GM12878 (cell line): ENCODE data around the gene KISS1R.

ENCODE experiments used
- BHLHE40 ChIP-seq, 2 experiments: fragments of 450-650 bp in 1 of 2; IDR thresholded peaks; 2 replicates each; pipeline ENCODE4 v1.6.1; 2011 to 2017; ENCODE audit warnings: low read depth in 2 of 2, borderline replicate concordance in 1 of 2, improper control_type of control experiment in 1 of 2, low read length in 1 of 2, mild to moderate bottlenecking in 1 of 2
- EGR1 ChIP-seq, 2 experiments: IDR thresholded peaks; 1 replicate in 1 of 2; 2 replicates in 1 of 2; pipeline ENCODE4 v1.6.1; 2011 to 2012; ENCODE audit warnings: low read depth in 2 of 2, low read length in 2 of 2, borderline replicate concordance in 1 of 2, mild to moderate bottlenecking in 1 of 2, moderate library complexity in 1 of 2
- EP300 ChIP-seq, 2 experiments: fragments of 150-350 bp in 1 of 2; IDR thresholded peaks; 2 replicates each; pipeline ENCODE4 v1.6.1; 2011 to 2012; ENCODE audit warnings: low read depth in 2 of 2, low read length in 2 of 2, borderline replicate concordance in 1 of 2, improper control_type of control experiment in 1 of 2, inconsistent platforms in 1 of 2; ENCODE audit not compliant: control insufficient read depth in 1 of 2
- ESRRA ChIP-seq: IDR thresholded peaks from 2 replicates; pipeline ENCODE4 v1.6.1; 2012; ENCODE audit warnings: mild to moderate bottlenecking, low read length, improper control_type of control experiment
- KLF5 ChIP-seq: fragments of 450-650 bp; IDR thresholded peaks from 2 replicates; pipeline ENCODE4 v1.6.1; 2014; ENCODE audit warnings: mild to moderate bottlenecking; ENCODE audit not compliant: partially characterized antibody
- NFYB ChIP-seq: IDR thresholded peaks from 2 replicates; pipeline ENCODE4 v1.6.1; 2011; ENCODE audit warnings: low read depth, mild to moderate bottlenecking, low read length, improper control_type of control experiment, moderate library complexity; ENCODE audit not compliant: insufficient read depth
- POLR2A ChIP-seq: IDR thresholded peaks from 2 replicates; pipeline ENCODE4 v1.6.1; 2011; ENCODE audit warnings: low read depth, mild to moderate bottlenecking, low read length
- RELA ChIP-seq: fragments of 450-650 bp; IDR thresholded peaks from 2 replicates; pipeline ENCODE4 v1.8.0; 2014; ENCODE audit warnings: borderline replicate concordance; ENCODE audit not compliant: partially characterized antibody
- SPI1 ChIP-seq: IDR thresholded peaks from 2 replicates; pipeline ENCODE4 v1.6.1; 2011; ENCODE audit warnings: low read depth, mild to moderate bottlenecking, low read length, moderate library complexity, borderline replicate concordance; ENCODE audit not compliant: insufficient read depth
- YBX1 ChIP-seq: fragments of 450-650 bp; IDR thresholded peaks from 2 replicates; pipeline ENCODE4 v1.6.1; 2016; ENCODE audit warnings: antibody characterized with exemption
- YY1 ChIP-seq: IDR thresholded peaks from 2 replicates; pipeline ENCODE4 v1.6.1; 2011; ENCODE audit warnings: low read depth, mild to moderate bottlenecking, low read length
- TF ChIP-seq, protein P1 (sequence below), 3 experiments: IDR thresholded peaks in 2 of 3; conservative IDR thresholded peaks in 1 of 3; 2 replicates each; pipeline ENCODE4 v1.5.1; 2011; ENCODE audit warnings: low read depth in 3 of 3, low read length in 3 of 3, mild to moderate bottlenecking in 3 of 3, control low read depth in 2 of 3, moderate library complexity in 2 of 3, inconsistent platforms in 1 of 3, mixed read lengths in 1 of 3; ENCODE audit not compliant: control insufficient read depth in 2 of 3, insufficient read depth in 1 of 3; ENCODE audit errors: extremely low read depth in 1 of 3
- TF ChIP-seq, protein P2 (sequence below): fragments of 450-650 bp; IDR thresholded peaks from 2 replicates; pipeline ENCODE4 v1.6.1; 2017; ENCODE audit warnings: antibody characterized with exemption, mild to moderate bottlenecking, moderate library complexity
- TF ChIP-seq, protein P3 (sequence below): IDR thresholded peaks from 2 replicates; pipeline ENCODE4 v1.6.1; 2012; ENCODE audit warnings: improper control_type of control experiment, low read depth, low read length; ENCODE audit not compliant: insufficient replicate concordance

DNA sequence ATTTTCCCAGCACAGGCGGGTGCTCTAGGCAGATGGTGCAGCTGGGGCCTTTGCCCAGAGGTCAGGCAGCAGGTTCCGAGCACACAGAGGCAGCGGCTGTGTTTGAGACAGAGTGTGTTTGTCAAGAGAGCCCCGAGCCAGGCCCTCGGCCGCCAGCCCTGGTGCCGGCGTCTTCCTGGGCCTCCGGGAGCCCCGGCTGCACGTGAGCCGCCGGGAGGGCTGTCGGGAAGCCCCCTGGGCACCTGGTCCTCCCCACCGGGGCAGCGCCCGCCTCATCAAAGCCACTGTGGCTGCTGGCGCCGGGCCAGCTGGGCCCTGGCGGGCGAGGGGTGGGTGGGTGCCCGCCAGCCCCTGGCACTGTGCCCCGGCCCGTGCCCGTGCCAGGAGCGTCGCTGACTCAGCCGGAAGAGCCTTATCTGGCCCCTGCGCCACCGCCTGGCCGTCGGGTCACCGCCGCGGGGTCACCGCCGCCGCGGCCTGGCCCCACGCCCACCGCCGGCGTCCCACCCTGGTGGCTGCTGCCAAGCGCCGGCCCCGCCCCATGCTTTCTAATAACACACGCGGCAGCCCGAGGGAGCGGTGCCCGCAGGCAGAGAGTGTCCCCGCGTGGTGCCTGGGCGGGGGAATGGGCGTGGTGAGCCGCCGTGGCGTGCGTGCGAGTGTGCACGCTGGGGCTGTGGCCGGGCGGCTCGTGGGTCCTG is 23.6 kb downstream of the KISS1R start:
- TF ChIP-seq ESRRA (no peak), EP300 (IDR thresholded peaks at IDR 0.05; ENCODE audit: borderline replicate concordance in 1 of 2, control insufficient read depth in 1 of 2, low read depth in 2 of 2, low read length in 2 of 2) (no peak), YY1 (no peak), RELA (no peak), BHLHE40 (IDR thresholded peaks at IDR 0.05; ENCODE audit: borderline replicate concordance in 1 of 2, low read depth in 2 of 2, low read length in 1 of 2) (peak; percentile 51 to 61; a peak in 2 of 4 replicates), KLF5 (no peak), EGR1 (IDR thresholded peaks at IDR 0.05; ENCODE audit: borderline replicate concordance in 1 of 2, low read depth in 2 of 2, low read length in 2 of 2) (peak in 1 of 2 experiments; percentile 19; a peak in 1 of 3 replicates), POLR2A (no peak; the same call in none of the 2 replicates), SPI1 (no peak), NFYB (no peak), YBX1 (no peak)
- TF ChIP-seq, protein P1, sequence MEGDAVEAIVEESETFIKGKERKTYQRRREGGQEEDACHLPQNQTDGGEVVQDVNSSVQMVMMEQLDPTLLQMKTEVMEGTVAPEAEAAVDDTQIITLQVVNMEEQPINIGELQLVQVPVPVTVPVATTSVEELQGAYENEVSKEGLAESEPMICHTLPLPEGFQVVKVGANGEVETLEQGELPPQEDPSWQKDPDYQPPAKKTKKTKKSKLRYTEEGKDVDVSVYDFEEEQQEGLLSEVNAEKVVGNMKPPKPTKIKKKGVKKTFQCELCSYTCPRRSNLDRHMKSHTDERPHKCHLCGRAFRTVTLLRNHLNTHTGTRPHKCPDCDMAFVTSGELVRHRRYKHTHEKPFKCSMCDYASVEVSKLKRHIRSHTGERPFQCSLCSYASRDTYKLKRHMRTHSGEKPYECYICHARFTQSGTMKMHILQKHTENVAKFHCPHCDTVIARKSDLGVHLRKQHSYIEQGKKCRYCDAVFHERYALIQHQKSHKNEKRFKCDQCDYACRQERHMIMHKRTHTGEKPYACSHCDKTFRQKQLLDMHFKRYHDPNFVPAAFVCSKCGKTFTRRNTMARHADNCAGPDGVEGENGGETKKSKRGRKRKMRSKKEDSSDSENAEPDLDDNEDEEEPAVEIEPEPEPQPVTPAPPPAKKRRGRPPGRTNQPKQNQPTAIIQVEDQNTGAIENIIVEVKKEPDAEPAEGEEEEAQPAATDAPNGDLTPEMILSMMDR (IDR thresholded peaks at IDR 0.05 in 2 of 3, conservative IDR thresholded peaks at IDR 0.05 in 1 of 3; ENCODE audit: control insufficient read depth in 2 of 3, extremely low read depth in 1 of 3, insufficient read depth in 1 of 3, low read depth in 3 of 3, low read length in 3 of 3): no peak
- TF ChIP-seq, protein P2, sequence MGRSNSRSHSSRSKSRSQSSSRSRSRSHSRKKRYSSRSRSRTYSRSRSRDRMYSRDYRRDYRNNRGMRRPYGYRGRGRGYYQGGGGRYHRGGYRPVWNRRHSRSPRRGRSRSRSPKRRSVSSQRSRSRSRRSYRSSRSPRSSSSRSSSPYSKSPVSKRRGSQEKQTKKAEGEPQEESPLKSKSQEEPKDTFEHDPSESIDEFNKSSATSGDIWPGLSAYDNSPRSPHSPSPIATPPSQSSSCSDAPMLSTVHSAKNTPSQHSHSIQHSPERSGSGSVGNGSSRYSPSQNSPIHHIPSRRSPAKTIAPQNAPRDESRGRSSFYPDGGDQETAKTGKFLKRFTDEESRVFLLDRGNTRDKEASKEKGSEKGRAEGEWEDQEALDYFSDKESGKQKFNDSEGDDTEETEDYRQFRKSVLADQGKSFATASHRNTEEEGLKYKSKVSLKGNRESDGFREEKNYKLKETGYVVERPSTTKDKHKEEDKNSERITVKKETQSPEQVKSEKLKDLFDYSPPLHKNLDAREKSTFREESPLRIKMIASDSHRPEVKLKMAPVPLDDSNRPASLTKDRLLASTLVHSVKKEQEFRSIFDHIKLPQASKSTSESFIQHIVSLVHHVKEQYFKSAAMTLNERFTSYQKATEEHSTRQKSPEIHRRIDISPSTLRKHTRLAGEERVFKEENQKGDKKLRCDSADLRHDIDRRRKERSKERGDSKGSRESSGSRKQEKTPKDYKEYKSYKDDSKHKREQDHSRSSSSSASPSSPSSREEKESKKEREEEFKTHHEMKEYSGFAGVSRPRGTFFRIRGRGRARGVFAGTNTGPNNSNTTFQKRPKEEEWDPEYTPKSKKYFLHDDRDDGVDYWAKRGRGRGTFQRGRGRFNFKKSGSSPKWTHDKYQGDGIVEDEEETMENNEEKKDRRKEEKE: no peak
- TF ChIP-seq, protein P3, sequence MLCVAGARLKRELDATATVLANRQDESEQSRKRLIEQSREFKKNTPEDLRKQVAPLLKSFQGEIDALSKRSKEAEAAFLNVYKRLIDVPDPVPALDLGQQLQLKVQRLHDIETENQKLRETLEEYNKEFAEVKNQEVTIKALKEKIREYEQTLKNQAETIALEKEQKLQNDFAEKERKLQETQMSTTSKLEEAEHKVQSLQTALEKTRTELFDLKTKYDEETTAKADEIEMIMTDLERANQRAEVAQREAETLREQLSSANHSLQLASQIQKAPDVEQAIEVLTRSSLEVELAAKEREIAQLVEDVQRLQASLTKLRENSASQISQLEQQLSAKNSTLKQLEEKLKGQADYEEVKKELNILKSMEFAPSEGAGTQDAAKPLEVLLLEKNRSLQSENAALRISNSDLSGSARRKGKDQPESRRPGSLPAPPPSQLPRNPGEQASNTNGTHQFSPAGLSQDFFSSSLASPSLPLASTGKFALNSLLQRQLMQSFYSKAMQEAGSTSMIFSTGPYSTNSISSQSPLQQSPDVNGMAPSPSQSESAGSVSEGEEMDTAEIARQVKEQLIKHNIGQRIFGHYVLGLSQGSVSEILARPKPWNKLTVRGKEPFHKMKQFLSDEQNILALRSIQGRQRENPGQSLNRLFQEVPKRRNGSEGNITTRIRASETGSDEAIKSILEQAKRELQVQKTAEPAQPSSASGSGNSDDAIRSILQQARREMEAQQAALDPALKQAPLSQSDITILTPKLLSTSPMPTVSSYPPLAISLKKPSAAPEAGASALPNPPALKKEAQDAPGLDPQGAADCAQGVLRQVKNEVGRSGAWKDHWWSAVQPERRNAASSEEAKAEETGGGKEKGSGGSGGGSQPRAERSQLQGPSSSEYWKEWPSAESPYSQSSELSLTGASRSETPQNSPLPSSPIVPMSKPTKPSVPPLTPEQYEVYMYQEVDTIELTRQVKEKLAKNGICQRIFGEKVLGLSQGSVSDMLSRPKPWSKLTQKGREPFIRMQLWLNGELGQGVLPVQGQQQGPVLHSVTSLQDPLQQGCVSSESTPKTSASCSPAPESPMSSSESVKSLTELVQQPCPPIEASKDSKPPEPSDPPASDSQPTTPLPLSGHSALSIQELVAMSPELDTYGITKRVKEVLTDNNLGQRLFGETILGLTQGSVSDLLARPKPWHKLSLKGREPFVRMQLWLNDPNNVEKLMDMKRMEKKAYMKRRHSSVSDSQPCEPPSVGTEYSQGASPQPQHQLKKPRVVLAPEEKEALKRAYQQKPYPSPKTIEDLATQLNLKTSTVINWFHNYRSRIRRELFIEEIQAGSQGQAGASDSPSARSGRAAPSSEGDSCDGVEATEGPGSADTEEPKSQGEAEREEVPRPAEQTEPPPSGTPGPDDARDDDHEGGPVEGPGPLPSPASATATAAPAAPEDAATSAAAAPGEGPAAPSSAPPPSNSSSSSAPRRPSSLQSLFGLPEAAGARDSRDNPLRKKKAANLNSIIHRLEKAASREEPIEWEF: no peak
